HG02943 (cell line): Measurements from ENCODE around the gene PSMA6.
"Not testable (repeated sequence)": the region's sequence is repeated elsewhere in the genome, so short reads cannot be mapped to it uniquely, and the experiment has no call there.

Experiments used
- ATAC-seq: cut with Tn5 transposase; IDR thresholded peaks from one replicate; pipeline ENCODE4 v1.9.1; 2021; ENCODE audit warnings: mild to moderate bottlenecking, low read depth, moderate library complexity; ENCODE audit not compliant: unreplicated experiment

Gene PSMA6

GRCh38 chr14:35281341-35281740, 10.8 kb upstream of the PSMA6 start:
- ATAC-seq, result no peak

- ATAC-seq, result no peak
Measured at GRCh38 chr14:35284506-35284905, 7.7 kb upstream of the PSMA6 start.

- peak; percentile 60 for ATAC-seq
Measured at GRCh38 chr14:35285168-35286002, 6.8 kb upstream of the PSMA6 start.

- ATAC-seq, result no peak
Measured at GRCh38 chr14:35286003-35286600, 6.1 kb upstream of the PSMA6 start.

GRCh38 chr14:35286707-35287106, 5.5 kb upstream of the PSMA6 start:
- no peak for ATAC-seq

- ATAC-seq, result no peak
Measured at GRCh38 chr14:35287431-35288013, 4.7 kb upstream of the PSMA6 start.

GRCh38 chr14:35289623-35290022, 2.6 kb upstream of the PSMA6 start:
- ATAC-seq, result no peak

GRCh38 chr14:35292770-35293561, 784 bp downstream of the PSMA6 start:
- ATAC-seq, result no peak

GRCh38 chr14:35295845-35296161, 3.6 kb downstream of the PSMA6 start:
- no peak for ATAC-seq

GRCh38 chr14:35296545-35296944, 4.4 kb downstream of the PSMA6 start:
- no peak for ATAC-seq

- no peak for ATAC-seq
Measured at GRCh38 chr14:35297706-35298105, 5.5 kb downstream of the PSMA6 start.

GRCh38 chr14:35298351-35298750, 6.2 kb downstream of the PSMA6 start:
- ATAC-seq, result no peak

- no peak for ATAC-seq
Measured at GRCh38 chr14:35299708-35300107, 7.5 kb downstream of the PSMA6 start.

- ATAC-seq, result no peak
Measured at GRCh38 chr14:35300228-35300627, 8.0 kb downstream of the PSMA6 start.

- not testable (repeated sequence) for ATAC-seq
Measured at GRCh38 chr14:35301334-35301733, 9.2 kb downstream of the PSMA6 start.

- ATAC-seq, result no peak
Measured at GRCh38 chr14:35301735-35302528, 9.8 kb downstream of the PSMA6 start.

- no peak for ATAC-seq
Measured at GRCh38 chr14:35303149-35303935, 11.2 kb downstream of the PSMA6 start.

- no peak for ATAC-seq
Measured at GRCh38 chr14:35304812-35305462, 12.8 kb downstream of the PSMA6 start.

GRCh38 chr14:35305633-35306032, 13.5 kb downstream of the PSMA6 start:
- ATAC-seq, result no peak
